Measurements from ENCODE around the gene PAX7.
A peak's percentile ranks its signal among the peaks of the same experiment; 100 is the strongest.

PAX7 gene

DNA sequence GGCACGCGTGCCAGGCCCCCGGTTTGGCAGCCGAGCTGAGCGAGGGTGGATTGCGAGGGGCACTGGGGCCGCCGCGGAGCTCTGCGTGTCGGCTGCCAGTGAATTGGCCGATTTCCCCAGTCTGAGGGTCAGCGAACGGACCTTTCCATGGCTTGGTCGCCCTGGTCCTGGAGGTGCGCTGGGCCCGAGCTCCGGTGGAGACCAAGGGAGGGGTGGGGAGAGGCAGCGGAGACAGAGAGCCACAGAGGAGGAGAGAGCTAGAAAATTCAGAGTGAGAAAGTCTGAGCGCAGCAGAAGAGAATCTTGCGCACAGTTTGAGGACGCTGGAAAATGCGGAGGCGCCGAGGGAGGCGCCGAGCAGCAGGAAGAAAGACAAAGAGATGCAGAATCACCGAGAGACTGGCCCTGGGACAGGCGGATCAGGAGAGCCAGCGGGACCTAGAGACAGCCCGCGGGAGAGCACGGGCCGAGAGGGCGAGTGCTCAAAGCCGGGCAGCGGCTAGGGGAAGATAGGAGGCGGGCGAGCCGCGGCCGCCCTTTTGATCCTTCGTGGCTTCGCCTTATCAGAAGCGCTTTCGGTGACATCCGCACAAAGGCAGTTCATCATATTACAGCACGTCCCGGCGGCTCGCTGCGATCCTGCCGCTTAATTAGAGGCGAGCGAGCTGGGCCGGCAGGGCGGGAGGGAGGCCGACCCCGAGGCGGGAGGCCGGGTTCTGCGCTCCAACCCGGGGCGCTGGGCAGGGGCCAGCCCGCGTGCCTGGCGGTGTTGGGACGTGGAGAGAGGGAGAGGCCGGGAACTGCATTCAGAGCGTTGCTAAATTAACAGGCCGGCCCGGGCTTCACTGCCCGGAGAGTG is 12.7 kb downstream of the PAX7 start:
- H3K4me1 ChIP-seq (ENCODE audit: insufficient read depth, low read length), result peaks cover 61% of the 10 kb centered on the region

DNA sequence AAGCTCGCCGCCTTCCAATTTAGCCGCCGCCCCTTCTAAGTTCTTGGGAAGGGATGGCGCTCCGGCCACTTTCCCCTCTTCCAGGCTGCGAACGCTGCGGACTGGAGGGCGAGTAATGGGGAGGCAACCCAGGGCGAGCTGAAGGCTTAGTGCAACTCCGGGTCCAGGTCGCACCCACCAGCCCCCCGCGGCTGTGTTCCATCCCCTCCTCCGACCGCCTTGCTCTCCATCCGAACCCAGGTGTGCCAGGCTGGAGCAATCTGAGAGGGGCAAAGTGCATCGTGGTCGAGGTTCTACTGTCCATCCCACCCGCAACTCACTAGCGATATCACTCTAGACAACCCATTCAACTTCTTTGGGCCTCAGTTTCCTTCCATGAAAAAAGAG is 13.4 kb downstream of the PAX7 start:
- Histone ChIP-seq H3K36me3 (ENCODE audit: insufficient read depth, low read length) (no peaks in the 10 kb centered on the region), H3K4me1 (ENCODE audit: insufficient read depth, low read length) (peaks cover 58% of the 10 kb centered on the region)
- WGBS, result 3% methylated on average over 22 of the region's 22 CpGs

More for the DNA sequence above, 12.7 kb downstream of the PAX7 start:
- no peaks in the 10 kb centered on the region for H3K9me3 ChIP-seq (ENCODE audit: insufficient read depth, low read depth, low read length)
- no peaks in the 10 kb centered on the region for H3K36me3 ChIP-seq (ENCODE audit: insufficient read depth, low read length)
- H3K9ac ChIP-seq (ENCODE audit: low read depth, low read length), result no peak overlapping the region
- under 1% methylated on average over 73 of the region's 73 CpGs for WGBS
- peak overlapping the region; percentile 43 for H3K4me3 ChIP-seq (ENCODE audit: low read length)
- peaks cover 98% of the 10 kb centered on the region for H3K27me3 ChIP-seq (ENCODE audit: insufficient read depth, low read length)
- peak overlapping the region; percentile 43; the same call in 1 of the 2 replicates for H3K27ac ChIP-seq (ENCODE audit: low read depth, low read length)

DNA sequence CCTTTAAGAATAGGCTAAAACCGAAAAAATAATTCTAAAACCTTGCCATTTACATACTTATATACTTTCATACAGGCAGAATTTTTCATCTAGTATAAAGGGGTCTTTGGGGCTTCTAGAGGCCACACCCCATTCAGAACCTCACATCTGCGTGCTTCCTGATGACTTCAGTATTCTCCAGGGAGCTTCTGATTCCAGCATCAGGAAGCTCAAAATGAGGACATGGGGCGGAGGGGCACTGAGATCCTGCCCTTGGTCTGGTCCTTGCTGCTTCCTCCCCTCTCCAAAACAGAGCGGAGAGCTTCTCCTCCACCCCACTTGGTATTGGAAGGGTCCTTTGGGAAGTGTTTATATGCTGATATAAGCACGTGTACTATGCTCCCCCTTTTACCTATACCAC is 13.8 kb downstream of the PAX7 start:
- peaks cover 98% of the 10 kb centered on the region for H3K27me3 ChIP-seq (ENCODE audit: insufficient read depth, low read length)
- H3K9me3 ChIP-seq (ENCODE audit: insufficient read depth, low read depth, low read length), result no peaks in the 10 kb centered on the region
- no peak overlapping the region for H3K9ac ChIP-seq (ENCODE audit: low read depth, low read length)
- 0 out of 2 replicates have a peak overlapping the region, but pooled peaks have one; percentile 43 for H3K4me3 ChIP-seq (ENCODE audit: low read length)
- no peak overlapping the region for H3K27ac ChIP-seq (ENCODE audit: low read depth, low read length)
- no peaks in the 10 kb centered on the region for H3K36me3 ChIP-seq (ENCODE audit: insufficient read depth, low read length)
- H3K4me1 ChIP-seq (ENCODE audit: insufficient read depth, low read length), result peaks cover 54% of the 10 kb centered on the region
- WGBS, result 0% methylated on average over 3 of the region's 5 CpGs

More for the DNA sequence above, 13.4 kb downstream of the PAX7 start:
- Histone ChIP-seq H3K27ac (ENCODE audit: low read depth, low read length) (no peak overlapping the region), H3K4me3 (ENCODE audit: low read length) (peak overlapping the region; percentile 43), H3K9ac (ENCODE audit: low read depth, low read length) (no peak overlapping the region), H3K9me3 (ENCODE audit: insufficient read depth, low read depth, low read length) (no peaks in the 10 kb centered on the region), H3K27me3 (ENCODE audit: insufficient read depth, low read length) (peaks cover 98% of the 10 kb centered on the region)

DNA sequence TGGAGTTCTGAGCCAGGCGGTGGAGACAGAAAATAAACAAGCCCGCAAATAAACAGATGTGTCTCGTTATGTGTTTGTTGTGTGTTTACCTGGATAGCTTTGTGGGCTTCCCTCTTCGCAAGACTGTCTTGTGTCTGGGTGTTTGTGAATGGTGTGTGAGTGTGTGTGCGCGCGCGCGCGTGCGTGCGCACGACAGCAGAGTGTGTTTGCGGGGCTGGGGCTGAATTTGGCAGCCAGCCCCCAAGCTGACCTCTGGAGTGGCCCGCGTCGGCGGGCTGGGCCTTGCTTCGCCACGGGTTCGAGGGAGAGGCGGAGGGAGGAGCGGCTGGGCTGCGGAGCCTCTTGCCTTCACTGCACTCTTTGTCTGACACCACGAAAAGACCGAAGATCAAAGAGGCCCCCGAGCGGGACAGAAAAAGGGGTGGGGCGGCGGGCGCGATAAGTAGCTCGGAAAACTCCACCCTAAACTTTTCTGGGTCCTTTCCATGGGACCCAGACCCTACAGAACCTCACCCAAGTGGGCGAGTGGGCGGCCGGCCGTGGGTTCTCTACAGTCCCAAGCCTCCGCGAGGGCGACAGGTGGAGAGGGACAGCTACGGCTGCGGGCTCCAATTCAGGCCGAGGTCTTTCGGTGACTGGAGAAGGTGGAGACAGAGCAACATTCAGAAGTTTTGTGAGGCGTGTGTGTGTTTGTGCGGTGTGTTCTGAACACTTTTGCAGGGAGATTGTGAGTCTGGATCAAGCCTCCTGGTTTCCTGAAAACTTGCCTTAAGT is 14.5 kb downstream of the PAX7 start:
- Histone ChIP-seq H3K4me3 (ENCODE audit: low read length) (no peak overlapping the region), H3K9me3 (ENCODE audit: insufficient read depth, low read depth, low read length) (no peaks in the 10 kb centered on the region), H3K27ac (ENCODE audit: low read depth, low read length) (no peak overlapping the region), H3K9ac (ENCODE audit: low read depth, low read length) (no peak overlapping the region), H3K36me3 (ENCODE audit: insufficient read depth, low read length) (no peaks in the 10 kb centered on the region), H3K4me1 (ENCODE audit: insufficient read depth, low read length) (peaks cover 54% of the 10 kb centered on the region), H3K27me3 (ENCODE audit: insufficient read depth, low read length) (peaks cover 98% of the 10 kb centered on the region)
- WGBS, result 3% methylated on average over 46 of the region's 46 CpGs

DNA sequence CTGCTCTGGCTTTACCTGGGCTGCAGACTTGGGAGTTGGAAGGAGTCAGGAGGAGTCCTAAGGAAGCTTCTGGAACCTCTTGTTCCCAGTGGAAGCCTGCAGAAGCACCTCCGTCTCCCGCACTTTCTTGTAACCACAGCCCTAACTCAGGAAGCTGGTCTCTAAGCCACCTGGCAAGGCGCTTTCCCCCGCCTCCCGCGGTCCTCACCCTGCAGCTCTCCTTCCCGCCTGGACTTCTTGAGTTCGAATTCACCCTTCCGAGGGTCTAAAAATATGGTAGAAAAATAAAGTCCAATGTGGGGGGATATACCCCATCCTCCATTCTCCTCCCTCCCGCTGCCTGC is 15.1 kb downstream of the PAX7 start:
- Histone ChIP-seq H3K4me3 (ENCODE audit: low read length) (no peak overlapping the region), H3K27me3 (ENCODE audit: insufficient read depth, low read length) (peaks cover 99% of the 10 kb centered on the region), H3K36me3 (ENCODE audit: insufficient read depth, low read length) (no peaks in the 10 kb centered on the region), H3K9ac (ENCODE audit: low read depth, low read length) (no peak overlapping the region), H3K9me3 (ENCODE audit: insufficient read depth, low read depth, low read length) (no peaks in the 10 kb centered on the region), H3K27ac (ENCODE audit: low read depth, low read length) (no peak overlapping the region), H3K4me1 (ENCODE audit: insufficient read depth, low read length) (peaks cover 56% of the 10 kb centered on the region)
- 3% methylated on average over 8 of the region's 10 CpGs for WGBS

DNA sequence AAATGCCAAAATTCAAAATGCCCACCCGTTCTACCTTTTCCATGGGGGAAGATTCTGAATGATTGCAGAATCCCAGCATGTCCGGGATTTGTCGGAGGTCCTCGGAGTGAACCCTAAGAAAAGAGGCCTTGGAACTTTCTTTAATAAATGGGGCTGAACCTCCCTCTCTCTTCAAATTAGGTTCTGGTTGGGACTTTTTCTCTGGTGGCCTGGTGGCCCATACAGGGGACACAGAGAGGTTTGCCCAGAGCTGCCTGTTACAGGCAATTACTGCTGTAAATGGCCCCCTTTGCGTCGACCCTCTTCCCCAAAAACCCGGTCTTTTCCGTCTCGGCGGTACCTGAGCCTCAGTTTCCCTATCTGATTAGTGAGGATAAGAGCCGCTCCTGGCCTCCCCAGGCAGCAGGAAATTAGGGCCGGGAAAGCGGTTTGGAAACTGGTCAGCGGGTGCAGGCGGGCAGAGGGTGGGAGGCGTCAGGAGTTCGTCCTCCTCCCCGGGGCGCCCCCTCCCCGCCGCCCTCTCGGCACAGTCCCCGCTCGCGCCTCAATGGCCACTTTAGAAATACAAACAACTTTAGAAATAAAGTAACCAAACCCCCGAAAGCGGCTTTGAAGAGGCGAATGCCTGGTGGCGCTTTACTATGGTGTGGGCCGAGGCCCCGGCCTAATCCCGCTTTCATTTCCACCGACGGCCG is 15.6 kb downstream of the PAX7 start:
- Histone ChIP-seq H3K27me3 (ENCODE audit: insufficient read depth, low read length) (peaks cover 99% of the 10 kb centered on the region), H3K4me3 (ENCODE audit: low read length) (no peak overlapping the region)

DNA sequence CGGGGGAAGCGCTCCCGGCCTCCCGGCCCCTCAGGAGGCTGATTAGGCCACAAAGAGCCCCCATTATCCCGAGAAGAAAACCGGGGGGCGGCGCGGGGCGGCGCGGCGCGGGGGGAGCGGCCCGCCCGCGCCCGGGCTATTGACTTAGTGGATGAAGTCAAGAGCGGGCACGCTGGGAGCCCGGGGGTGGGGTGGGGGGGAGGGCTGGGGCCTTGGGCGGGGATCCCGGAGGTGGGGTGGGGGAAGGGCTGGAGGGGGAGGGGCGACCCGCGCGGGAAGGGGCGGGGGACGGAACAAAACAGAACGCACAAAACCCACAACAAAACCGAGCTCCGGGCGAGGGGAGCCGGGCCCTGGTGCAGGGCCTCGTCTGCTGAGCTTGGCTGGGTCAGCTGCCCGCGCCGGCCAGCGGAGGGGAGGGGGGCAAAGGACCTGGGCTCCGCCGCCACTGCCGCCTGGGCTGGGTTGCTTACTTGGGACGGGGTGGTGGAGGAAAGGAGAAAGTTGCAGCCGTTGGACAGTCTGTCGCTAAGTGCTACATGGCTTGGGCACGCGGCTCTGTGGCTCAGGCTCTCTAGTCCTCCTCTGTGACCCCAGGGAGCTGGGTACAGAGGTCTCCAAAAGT is 16.3 kb downstream of the PAX7 start:
- under 1% methylated on average over 30 of the region's 48 CpGs for WGBS
- Histone ChIP-seq H3K4me3 (ENCODE audit: low read length) (peak overlapping the region; percentile 8; the same call in 1 of the 2 replicates), H3K9me3 (ENCODE audit: insufficient read depth, low read depth, low read length) (no peaks in the 10 kb centered on the region), H3K9ac (ENCODE audit: low read depth, low read length) (no peak overlapping the region), H3K27me3 (ENCODE audit: insufficient read depth, low read length) (peaks cover 95% of the 10 kb centered on the region), H3K4me1 (ENCODE audit: insufficient read depth, low read length) (peaks cover 55% of the 10 kb centered on the region), H3K27ac (ENCODE audit: low read depth, low read length) (no peak overlapping the region), H3K36me3 (ENCODE audit: insufficient read depth, low read length) (no peaks in the 10 kb centered on the region)

More for the DNA sequence above, 15.6 kb downstream of the PAX7 start:
- Histone ChIP-seq H3K4me1 (ENCODE audit: insufficient read depth, low read length) (peaks cover 58% of the 10 kb centered on the region), H3K27ac (ENCODE audit: low read depth, low read length) (no peak overlapping the region), H3K9me3 (ENCODE audit: insufficient read depth, low read depth, low read length) (no peaks in the 10 kb centered on the region), H3K36me3 (ENCODE audit: insufficient read depth, low read length) (no peaks in the 10 kb centered on the region), H3K9ac (ENCODE audit: low read depth, low read length) (no peak overlapping the region)
- 1% methylated on average over 35 of the region's 35 CpGs for whole genome bisulfite sequencing

DNA sequence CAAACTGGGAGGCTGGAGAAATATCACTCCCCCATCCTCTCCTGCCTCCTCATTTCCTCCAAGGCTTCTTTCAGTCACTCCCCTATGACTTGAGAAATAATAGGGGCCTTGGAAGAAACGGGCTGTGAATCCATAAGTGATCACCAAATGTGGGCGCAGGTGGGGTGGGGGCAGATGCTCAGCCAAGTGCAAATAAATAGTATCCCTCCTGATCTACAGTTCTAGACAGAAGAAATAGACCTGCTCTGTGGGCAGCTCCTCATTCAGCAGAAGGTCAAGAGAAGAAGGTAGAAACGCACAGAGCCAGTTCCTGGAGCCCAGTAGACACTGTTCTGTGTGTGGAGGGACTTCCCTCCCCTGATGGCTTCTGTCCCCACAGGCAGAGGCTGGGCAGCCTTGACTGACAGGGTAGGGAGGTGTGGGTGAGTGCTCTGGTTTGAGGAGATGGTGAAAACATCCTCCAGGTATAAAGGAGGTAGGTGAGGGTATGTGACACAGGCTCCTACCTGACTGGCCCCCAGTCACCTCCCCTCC is 17.1 kb downstream of the PAX7 start:
- no peak overlapping the region for H3K4me3 ChIP-seq (ENCODE audit: low read length)
- peaks cover 56% of the 10 kb centered on the region for H3K4me1 ChIP-seq (ENCODE audit: insufficient read depth, low read length)
- H3K27ac ChIP-seq (ENCODE audit: low read depth, low read length), result no peak overlapping the region
- no peak overlapping the region for H3K9ac ChIP-seq (ENCODE audit: low read depth, low read length)
- no peaks in the 10 kb centered on the region for H3K9me3 ChIP-seq (ENCODE audit: insufficient read depth, low read depth, low read length)
- no peaks in the 10 kb centered on the region for H3K36me3 ChIP-seq (ENCODE audit: insufficient read depth, low read length)
- peaks cover 94% of the 10 kb centered on the region for H3K27me3 ChIP-seq (ENCODE audit: insufficient read depth, low read length)
- WGBS, result 29% methylated on average over 3 of the region's 3 CpGs

DNA sequence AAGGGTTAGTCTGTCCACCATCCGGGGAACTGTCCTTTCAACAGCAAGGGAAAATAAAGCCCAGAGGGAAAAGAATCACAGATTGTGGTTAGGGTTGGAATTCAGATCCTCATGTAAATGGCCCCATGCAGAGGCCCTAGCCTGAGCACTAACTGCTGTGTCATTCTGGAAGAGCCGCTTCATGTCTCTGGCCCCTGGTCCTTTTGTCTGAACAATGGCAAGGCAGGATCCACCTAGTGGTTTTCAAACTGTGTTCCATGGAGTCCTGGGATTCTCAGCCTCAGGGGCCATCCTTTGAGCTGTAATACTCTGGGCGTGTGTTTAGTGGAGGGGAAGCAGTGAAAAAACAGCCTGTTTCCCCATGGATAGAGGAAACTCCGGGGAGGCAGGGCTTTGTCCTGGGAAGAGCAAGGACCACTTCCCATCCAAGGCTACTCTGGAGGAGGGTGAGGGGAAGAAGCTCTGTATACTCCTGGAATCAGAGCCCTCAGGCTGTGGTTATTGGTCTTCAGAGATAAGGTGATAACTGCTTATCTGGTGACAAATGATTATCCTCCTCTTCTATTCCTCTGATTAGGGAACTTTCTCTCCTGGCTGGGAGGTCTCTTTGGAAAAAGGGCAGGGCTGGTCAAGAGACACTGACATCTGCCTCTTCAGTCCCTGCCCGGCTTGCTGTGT is 19.2 kb downstream of the PAX7 start:
- no peaks in the 10 kb centered on the region for H3K9me3 ChIP-seq (ENCODE audit: insufficient read depth, low read depth, low read length)
- H3K4me1 ChIP-seq (ENCODE audit: insufficient read depth, low read length), result peaks cover 60% of the 10 kb centered on the region
- H3K36me3 ChIP-seq (ENCODE audit: insufficient read depth, low read length), result no peaks in the 10 kb centered on the region
- H3K9ac ChIP-seq (ENCODE audit: low read depth, low read length), result no peak overlapping the region
- WGBS, result 14% methylated on average over 5 of the region's 5 CpGs
- H3K27me3 ChIP-seq (ENCODE audit: insufficient read depth, low read length), result peaks cover 94% of the 10 kb centered on the region
- no peak overlapping the region for H3K27ac ChIP-seq (ENCODE audit: low read depth, low read length)
- no peak overlapping the region for H3K4me3 ChIP-seq (ENCODE audit: low read length)

DNA sequence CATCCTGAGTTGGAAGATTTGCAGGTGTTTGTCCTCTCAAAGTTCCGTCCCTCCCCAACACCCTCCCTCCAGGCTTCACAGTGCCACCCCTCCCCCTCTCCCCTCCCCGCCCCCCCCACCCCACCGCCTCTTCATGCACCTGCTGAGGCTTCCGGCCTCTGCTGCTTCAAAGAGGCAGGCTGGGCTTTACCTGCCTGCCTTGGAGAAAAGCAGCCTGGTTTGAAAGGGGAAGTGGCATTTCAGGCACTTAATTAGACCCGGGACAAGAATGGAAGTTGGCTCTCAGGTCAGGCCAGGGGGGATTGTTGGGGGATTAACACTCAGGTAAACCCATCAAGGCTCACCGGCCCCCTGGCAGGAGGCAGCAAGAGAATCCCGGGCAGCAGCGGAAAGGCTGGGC is 21.1 kb downstream of the PAX7 start:
- H3K27me3 ChIP-seq (ENCODE audit: insufficient read depth, low read length), result peaks cover 94% of the 10 kb centered on the region
- H3K36me3 ChIP-seq (ENCODE audit: insufficient read depth, low read length), result no peaks in the 10 kb centered on the region
- H3K9me3 ChIP-seq (ENCODE audit: insufficient read depth, low read depth, low read length), result no peaks in the 10 kb centered on the region
- H3K27ac ChIP-seq (ENCODE audit: low read depth, low read length), result no peak overlapping the region
- WGBS, result 3% methylated on average over 5 of the region's 8 CpGs
- no peak overlapping the region for H3K9ac ChIP-seq (ENCODE audit: low read depth, low read length)
- H3K4me3 ChIP-seq (ENCODE audit: low read length), result no peak overlapping the region
- peaks cover 63% of the 10 kb centered on the region for H3K4me1 ChIP-seq (ENCODE audit: insufficient read depth, low read length)
